H1 (cell line): ENCODE data around the gene CD7. TPM values are rescaled to one million over a fixed set of nuclear protein-coding genes. Genes with fewer than 3 reads are reported as not detected.

Source experiments
- CTCF ChIA-PET: fragments of 300-600 bp; sonication (Branson Sonifier 250); formaldehyde crosslinking; loops from one replicate; lab custom pipeline; 2021; ENCODE audit not compliant: partially characterized antibody; lab: Charles Lee
- POLR2A ChIA-PET: fragments of 300-600 bp; sonication (Branson Sonifier 250); formaldehyde crosslinking; loops from one replicate; lab custom pipeline; 2021; ENCODE audit warnings: inconsistent platforms; ENCODE audit not compliant: partially characterized antibody; lab: Charles Lee
- DNase-seq, 2 experiments: peaks; one replicate each; pipeline versions ENCODE4 v3.0.0 to v3.0.0-alpha.2; 2010 to 2022; ENCODE audit warnings: low spot score in 2 of 2, low read depth in 1 of 2, mixed read lengths in 1 of 2
- FAIRE-seq: peaks from 2 replicates; lab custom pipeline; 2011; peaks lifted over from hg19 to GRCh38; lab: Jason Lieb, UNC
- H2AFZ ChIP-seq: 2 replicates; pipeline ENCODE4 v1.8.1; 2012; ENCODE audit warnings: low read length, inconsistent platforms
- H2AK5ac ChIP-seq: 2 replicates; pipeline ENCODE4 v1.6.1; 2013; ENCODE audit warnings: low read depth, low read length
- H2BK120ac ChIP-seq: replicated peaks from 2 replicates; pipeline ENCODE3; 2013; ENCODE audit warnings: low read depth, low read length, inconsistent platforms
- H2BK12ac ChIP-seq: 2 replicates; pipeline ENCODE4 v1.6.1; 2013; ENCODE audit warnings: low read depth, low read length
- H2BK15ac ChIP-seq: 2 replicates; pipeline ENCODE4 v1.6.1; 2013; ENCODE audit warnings: low read length
- H2BK20ac ChIP-seq: 2 replicates; pipeline ENCODE4 v1.6.1; 2013; ENCODE audit warnings: low read length
- H2BK5ac ChIP-seq: 2 replicates; pipeline ENCODE4 v1.6.1; 2013; ENCODE audit warnings: low read depth, low read length
- H3K14ac ChIP-seq: 2 replicates; pipeline ENCODE4 v1.6.1; 2013; ENCODE audit warnings: inconsistent platforms; ENCODE audit not compliant: insufficient read length
- H3K18ac ChIP-seq: 2 replicates; pipeline ENCODE4 v1.6.1; 2013; ENCODE audit warnings: low read length; ENCODE audit errors: extremely low read depth
- H3K23ac ChIP-seq: 2 replicates; pipeline ENCODE4 v1.6.1; 2013; ENCODE audit warnings: inconsistent platforms; ENCODE audit not compliant: insufficient read length
- H3K23me2 ChIP-seq: 2 replicates; pipeline ENCODE4 v1.6.1; 2013; ENCODE audit warnings: low read depth, low read length
- H3K27ac ChIP-seq: 2 replicates; pipeline ENCODE4 v1.6.1; 2011; ENCODE audit warnings: low read depth, low read length, inconsistent platforms
- H3K27me3 ChIP-seq, 4 experiments: replicated peaks in 1 of 4; 1 replicate in 1 of 4; 2 replicates in 3 of 4; pipeline versions ENCODE4 v1.6.1 to v1.8.1; 2011 to 2013; ENCODE audit warnings: low read length in 3 of 4, mild to moderate bottlenecking in 3 of 4, inconsistent platforms in 2 of 4, mixed read lengths in 2 of 4, moderate library complexity in 1 of 4; ENCODE audit not compliant: control insufficient read depth in 3 of 4, insufficient read depth in 3 of 4; ENCODE audit errors: extremely low read depth in 1 of 4
- H3K36me3 ChIP-seq, 4 experiments: 2 replicates each; pipeline versions ENCODE4 v1.6.1 to v1.8.1; 2011 to 2013; ENCODE audit warnings: mild to moderate bottlenecking in 4 of 4, low read length in 3 of 4, moderate library complexity in 2 of 4, control low read depth in 1 of 4, inconsistent platforms in 1 of 4; ENCODE audit not compliant: insufficient read depth in 4 of 4, control insufficient read depth in 2 of 4
- H3K4ac ChIP-seq: replicated peaks from 2 replicates; pipeline ENCODE3; 2013; ENCODE audit warnings: low read length, low read depth, mixed read lengths, inconsistent platforms; ENCODE audit not compliant: insufficient read length
- H3K4me1 ChIP-seq, 4 experiments: replicated peaks in 1 of 4; 1 replicate in 1 of 4; 2 replicates in 3 of 4; pipeline versions ENCODE4 v1.6.1 to v1.8.1; 2011 to 2013; ENCODE audit warnings: low read length in 3 of 4, inconsistent platforms in 2 of 4, mixed read lengths in 1 of 4; ENCODE audit not compliant: insufficient read depth in 4 of 4, control insufficient read depth in 3 of 4
- H3K4me2 ChIP-seq, 2 experiments: 2 replicates each; pipeline versions ENCODE4 v1.6.1 to v1.8.1; 2011 to 2013; ENCODE audit warnings: low read depth in 2 of 2, low read length in 2 of 2, control low read depth in 1 of 2, inconsistent platforms in 1 of 2, mild to moderate bottlenecking in 1 of 2; ENCODE audit not compliant: insufficient read depth in 1 of 2
- H3K4me3 ChIP-seq, 4 experiments: fragments of 200-600, 300-600 bp in 1 of 4; sonication (generic), shearing (Covaris generic), sonication (Bioruptor Twin) in 1 of 4; 2 replicates each; pipeline versions ENCODE4 v1.5.1 to v1.8.1; 2011 to 2016; ENCODE audit warnings: low read length in 4 of 4, low read depth in 3 of 4, control low read depth in 2 of 4, inconsistent platforms in 2 of 4, mild to moderate bottlenecking in 2 of 4, mixed read lengths in 1 of 4, moderate library complexity in 1 of 4; ENCODE audit not compliant: insufficient read depth in 2 of 4; ENCODE audit errors: extremely low read depth in 1 of 4
- H3K56ac ChIP-seq: replicated peaks from 2 replicates; pipeline ENCODE3; 2013; ENCODE audit warnings: low read depth, mild to moderate bottlenecking, mixed read lengths, low read length, inconsistent platforms; ENCODE audit not compliant: insufficient read length
- H3K79me1 ChIP-seq: 2 replicates; pipeline ENCODE4 v1.6.1; 2013; ENCODE audit warnings: low read depth, low read length, control low read depth
- H3K79me2 ChIP-seq, 2 experiments: 2 replicates each; pipeline versions ENCODE4 v1.6.1 to v1.8.1; 2012 to 2013; ENCODE audit warnings: low read length in 2 of 2, mild to moderate bottlenecking in 2 of 2, inconsistent platforms in 1 of 2; ENCODE audit not compliant: insufficient read depth in 2 of 2, control insufficient read depth in 1 of 2
- H3K9ac ChIP-seq, 4 experiments: replicated peaks in 1 of 4; 1 replicate in 1 of 4; 2 replicates in 3 of 4; pipeline versions ENCODE4 v1.6.1 to v1.8.1; 2011 to 2013; ENCODE audit warnings: low read depth in 3 of 4, low read length in 3 of 4, control low read depth in 2 of 4, mild to moderate bottlenecking in 2 of 4, moderate library complexity in 2 of 4, inconsistent platforms in 1 of 4; ENCODE audit errors: extremely low read depth in 1 of 4
- H3K9me3 ChIP-seq, 2 experiments: 2 replicates each; pipeline versions ENCODE4 v1.6.1 to v1.8.1; 2012 to 2013; ENCODE audit warnings: mild to moderate bottlenecking in 2 of 2, moderate library complexity in 2 of 2, control low read depth in 1 of 2, inconsistent platforms in 1 of 2, low read depth in 1 of 2, low read length in 1 of 2, mixed read lengths in 1 of 2; ENCODE audit not compliant: insufficient read depth in 2 of 2
- H4K20me1 ChIP-seq, 2 experiments: replicated peaks in 1 of 2; 2 replicates each; pipeline versions ENCODE3 to v1.8.1; 2011 to 2013; ENCODE audit warnings: inconsistent platforms in 2 of 2, low read length in 2 of 2, mild to moderate bottlenecking in 1 of 2; ENCODE audit not compliant: insufficient read depth in 2 of 2, control insufficient read depth in 1 of 2
- H4K5ac ChIP-seq: 2 replicates; pipeline ENCODE4 v1.6.1; 2013; ENCODE audit warnings: low read length, low read depth, mixed read lengths, inconsistent platforms; ENCODE audit not compliant: insufficient read length
- H4K8ac ChIP-seq: 2 replicates; pipeline ENCODE4 v1.8.0; 2013; ENCODE audit warnings: mild to moderate bottlenecking, moderate library complexity, low read length, inconsistent platforms; ENCODE audit not compliant: insufficient read depth; ENCODE audit errors: extremely low read depth
- H4K91ac ChIP-seq: replicated peaks from 2 replicates; pipeline ENCODE3; 2013; ENCODE audit warnings: low read length, mixed read lengths, inconsistent platforms; ENCODE audit not compliant: insufficient read length
- ASH2L ChIP-seq: fragments of 200-600, 300-600 bp; sonication (generic); IDR thresholded peaks from one replicate; pipeline ENCODE4 v1.7.1; 2017; ENCODE audit warnings: low read length
- BACH1 ChIP-seq: IDR thresholded peaks from 2 replicates; pipeline ENCODE4 v1.6.1; 2012; ENCODE audit warnings: low read length, improper control_type of control experiment
- BRCA1 ChIP-seq: IDR thresholded peaks from 2 replicates; pipeline ENCODE4 v1.6.1; 2012; ENCODE audit warnings: low read depth, low read length, improper control_type of control experiment
- CBX5 ChIP-seq: fragments of 300-800, 300-1000 bp; sonication (generic); IDR thresholded peaks from 2 replicates; pipeline ENCODE4 v1.7.1; 2016; ENCODE audit warnings: antibody characterized with exemption, low read length, low read depth
- CBX8 ChIP-seq: fragments of 300-800, 300-1000 bp; sonication (generic); IDR thresholded peaks from 2 replicates; pipeline ENCODE4 v1.7.1; 2016; ENCODE audit warnings: low read depth, low read length, borderline replicate concordance
- CHD1 ChIP-seq: IDR thresholded peaks from 2 replicates; pipeline ENCODE4 v1.6.1; 2012; ENCODE audit warnings: low read depth, low read length, improper control_type of control experiment
- CTBP2 ChIP-seq: IDR thresholded peaks from 2 replicates; pipeline ENCODE4 v1.7.0; 2011; ENCODE audit warnings: borderline replicate concordance, mild to moderate bottlenecking, moderate library complexity, mixed read lengths, low read length; ENCODE audit not compliant: insufficient read depth, insufficient read length
- EGR1 ChIP-seq: IDR thresholded peaks from 2 replicates; pipeline ENCODE4 v1.6.1; 2011; ENCODE audit warnings: low read depth, low read length, borderline replicate concordance
- HDAC6 ChIP-seq: IDR thresholded peaks from one replicate; pipeline ENCODE4 v1.7.1; 2012; ENCODE audit warnings: low read depth, mild to moderate bottlenecking, inconsistent platforms, low read length, moderate library complexity
- JUND ChIP-seq: IDR thresholded peaks from 2 replicates; pipeline ENCODE4 v1.6.1; 2011; ENCODE audit warnings: mild to moderate bottlenecking, improper control_type of control experiment, low read length
- KDM1A ChIP-seq: fragments of 200-600, 300-600 bp; sonication (generic); IDR thresholded peaks from 2 replicates; pipeline ENCODE4 v1.7.1; 2016; ENCODE audit warnings: mild to moderate bottlenecking, low read length, borderline replicate concordance
- MAFK ChIP-seq: IDR thresholded peaks from 2 replicates; pipeline ENCODE4 v1.6.1; 2012; ENCODE audit warnings: low read depth, mild to moderate bottlenecking, improper control_type of control experiment, low read length
- SRF ChIP-seq: IDR thresholded peaks from 2 replicates; pipeline ENCODE4 v1.6.1; 2011; ENCODE audit warnings: mild to moderate bottlenecking, low read depth, low read length, moderate library complexity
- WGBS, 2 experiments: shearing (Covaris generic) in 1 of 2; methylation state at CpG; one replicate each; pipeline versions ENCODE4 v1.1.6 to v1.1.7; 2013 to 2015; ENCODE audit warnings: low lambda C conversion rate in 2 of 2, mixed read lengths in 2 of 2, inconsistent platforms in 1 of 2, low coverage in 1 of 2, missing lambda C conversion rate in 1 of 2; ENCODE audit not compliant: insufficient replicate concordance in 2 of 2, insufficient coverage in 1 of 2, insufficient read length in 1 of 2; ENCODE audit errors: extremely low coverage in 1 of 2, missing lambda C conversion rate in 1 of 2; 5-methylcytosine and 5-hydroxymethylcytosine counted together
- polyA plus RNA-seq, 7 experiments: library from polyadenylated mRNA; depleted of rRNA in 3 of 7; stranded (reverse) in 5 of 7; unstranded in 2 of 7; fragments of >200 nt in 5 of 7; fragments of 200-250 nt in 2 of 7; gene quantifications; 1 replicate in 5 of 7; 2 replicates in 1 of 7; 4 replicates in 1 of 7; pipeline versions ENCODE4 v1.2.1 to v1.2.3, GENCODE V29; 2011 to 2013; ENCODE audit warnings: missing spikeins in 2 of 7, mixed read lengths in 2 of 7
- total RNA-seq: library from RNA; stranded (reverse); fragmentation: NEBNext Ultra II Directional; extraction: Animal tissue kit (Norgen Biotek cat#: 25700); gene quantifications from 2 replicates; pipeline ENCODE4 v1.2.1, GENCODE V29; 2021

CD7 gene
- total and polyA plus RNA-seq, 2 of the 8 experiments (the other 6 are each of a cell fraction or from before 2014, with no cell fraction given) = 0.83 to 0.86 TPM

GRCh38 chr17:82324566-82325285 lies 7.3 kb upstream of the CD7 start:
- CTCF ChIA-PET = interaction anchor here (0.7 to 2.1 kb wide), 3 partner anchors 21 to 89 kb away, joined by 3 to 8 read pairs (median 3); no protein-coding TSS in a partner anchor
- Histone ChIP-seq H4K5ac (no peak overlapping the region), H4K91ac (no peak overlapping the region), H3K9ac (no peak overlapping the region), H2BK120ac (no peak overlapping the region), H3K9me3 (no peaks in the 10 kb centered on the region), H3K4me3 (no peak overlapping the region), H3K14ac (no peak overlapping the region), H3K4ac (no peak overlapping the region), H2BK5ac (no peak overlapping the region), H3K79me1 (no peaks in the 10 kb centered on the region), H3K79me2 (no peaks in the 10 kb centered on the region), H2BK12ac (no peak overlapping the region), H3K36me3 (no peaks in the 10 kb centered on the region), H3K4me2 (no peak overlapping the region), H3K56ac (no peak overlapping the region), H3K4me1 (peaks cover 0 to 19% (median 15%) of the 10 kb centered on the region in 4 experiments; a peak in 6 of 7 replicates), H2AFZ (no peak overlapping the region), H3K27me3 (peaks cover 0 to 2% (median 0%) of the 10 kb centered on the region in 4 experiments; a peak in 3 of 7 replicates), H2BK20ac (no peak overlapping the region), H3K27ac (no peak overlapping the region), H3K23ac (no peak overlapping the region), H4K8ac (no peak overlapping the region; the same call in 1 of the 2 replicates), H3K23me2 (no peaks in the 10 kb centered on the region; the same call in 1 of the 2 replicates), H2BK15ac (no peak overlapping the region), H4K20me1 (peaks cover 0 to 4% of the 10 kb centered on the region in 2 experiments), H2AK5ac (no peak overlapping the region), H3K18ac (no peak overlapping the region; the same call in 1 of the 2 replicates)
- DNase-seq = no peak
- no peak for FAIRE-seq
- POLR2A ChIA-PET = interaction anchor here (0.6 to 1.3 kb wide), 3 partner anchors 19 to 51 kb away, joined by 3 to 4 read pairs (median 4); partner anchors contain the start of gene CSNK1D
- 73% methylated on average over 23 of the region's 25 CpGs; no CpG with 5 or more reads in 1 of the 2 experiments for WGBS, 2 experiments
- TF ChIP-seq SRF (no peak), MAFK (no peak), EGR1 (no peak), CHD1 (no peak), CTBP2 (no peak), JUND (no peak), ASH2L (no peak), HDAC6 (no peak), BRCA1 (no peak), CBX8 (no peak), CBX5 (no peak), KDM1A (no peak), BACH1 (no peak)
